ENCODE results near the gene VWA2.

Gene VWA2

DNA sequence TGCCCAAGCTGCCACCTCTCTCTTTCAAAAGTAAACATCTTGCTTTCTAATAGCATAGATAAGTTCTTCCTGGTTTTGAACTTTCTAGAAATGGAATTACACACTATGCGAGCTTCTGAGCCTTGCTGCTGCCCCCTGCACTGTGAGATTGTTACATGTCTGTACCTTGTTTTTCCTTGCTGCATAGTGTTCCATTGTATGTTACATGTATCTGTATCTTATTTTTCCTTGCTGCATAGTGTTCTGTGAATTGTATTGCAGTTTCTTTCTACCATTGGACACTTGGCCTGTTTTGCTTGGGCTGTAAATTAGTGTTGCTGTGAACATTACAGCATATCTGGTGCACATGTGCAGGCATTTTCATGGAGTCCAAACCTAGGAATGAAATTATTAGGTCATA is 24.0 kb upstream of the VWA2 start:
- no peaks in the 10 kb centered on the region for H3K4me1 ChIP-seq
- no peaks in the 10 kb centered on the region for H3K9me3 ChIP-seq (ENCODE audit: control insufficient read depth, low read length)
- TF ChIP-seq, protein P1, sequence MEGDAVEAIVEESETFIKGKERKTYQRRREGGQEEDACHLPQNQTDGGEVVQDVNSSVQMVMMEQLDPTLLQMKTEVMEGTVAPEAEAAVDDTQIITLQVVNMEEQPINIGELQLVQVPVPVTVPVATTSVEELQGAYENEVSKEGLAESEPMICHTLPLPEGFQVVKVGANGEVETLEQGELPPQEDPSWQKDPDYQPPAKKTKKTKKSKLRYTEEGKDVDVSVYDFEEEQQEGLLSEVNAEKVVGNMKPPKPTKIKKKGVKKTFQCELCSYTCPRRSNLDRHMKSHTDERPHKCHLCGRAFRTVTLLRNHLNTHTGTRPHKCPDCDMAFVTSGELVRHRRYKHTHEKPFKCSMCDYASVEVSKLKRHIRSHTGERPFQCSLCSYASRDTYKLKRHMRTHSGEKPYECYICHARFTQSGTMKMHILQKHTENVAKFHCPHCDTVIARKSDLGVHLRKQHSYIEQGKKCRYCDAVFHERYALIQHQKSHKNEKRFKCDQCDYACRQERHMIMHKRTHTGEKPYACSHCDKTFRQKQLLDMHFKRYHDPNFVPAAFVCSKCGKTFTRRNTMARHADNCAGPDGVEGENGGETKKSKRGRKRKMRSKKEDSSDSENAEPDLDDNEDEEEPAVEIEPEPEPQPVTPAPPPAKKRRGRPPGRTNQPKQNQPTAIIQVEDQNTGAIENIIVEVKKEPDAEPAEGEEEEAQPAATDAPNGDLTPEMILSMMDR (IDR thresholded peaks at IDR 0.05) = no peak

DNA sequence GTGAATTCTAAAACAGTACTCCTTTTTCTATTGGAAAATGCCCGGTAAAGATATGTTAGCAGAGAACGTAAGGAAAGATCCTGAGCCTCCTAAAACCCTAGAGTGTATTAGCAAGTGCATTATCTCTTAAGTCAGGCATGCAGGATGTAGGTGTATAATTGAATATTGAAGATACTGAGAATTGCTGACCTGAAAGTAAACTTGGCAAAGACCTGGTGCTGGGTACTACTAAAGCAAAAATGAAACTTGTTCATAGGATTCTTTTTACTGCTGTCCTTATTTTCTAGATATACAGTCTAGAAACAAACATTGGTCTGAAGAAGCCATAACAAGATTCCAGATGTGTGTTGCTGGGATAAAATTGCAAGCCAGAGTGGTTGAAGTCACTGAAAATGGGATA is 18.8 kb upstream of the VWA2 start:
- TF ChIP-seq, protein P1 (IDR thresholded peaks at IDR 0.05) = no peak

More for the DNA sequence above, 24.0 kb upstream of the VWA2 start:
- Histone ChIP-seq H2AFZ (no peak overlapping the region), H3K4me2 (ENCODE audit: low read length) (no peak overlapping the region), H3K79me2 (no peaks in the 10 kb centered on the region), H3K36me3 (ENCODE audit: control insufficient read depth, insufficient read depth, low read length) (no peaks in the 10 kb centered on the region), H3K27ac (no peak overlapping the region), H3K27me3 (ENCODE audit: control insufficient read depth, insufficient read depth, low read length) (no peaks in the 10 kb centered on the region), H3K9ac (no peak overlapping the region), H3K4me3 (ENCODE audit: low read depth, low read length) (no peak overlapping the region)

DNA sequence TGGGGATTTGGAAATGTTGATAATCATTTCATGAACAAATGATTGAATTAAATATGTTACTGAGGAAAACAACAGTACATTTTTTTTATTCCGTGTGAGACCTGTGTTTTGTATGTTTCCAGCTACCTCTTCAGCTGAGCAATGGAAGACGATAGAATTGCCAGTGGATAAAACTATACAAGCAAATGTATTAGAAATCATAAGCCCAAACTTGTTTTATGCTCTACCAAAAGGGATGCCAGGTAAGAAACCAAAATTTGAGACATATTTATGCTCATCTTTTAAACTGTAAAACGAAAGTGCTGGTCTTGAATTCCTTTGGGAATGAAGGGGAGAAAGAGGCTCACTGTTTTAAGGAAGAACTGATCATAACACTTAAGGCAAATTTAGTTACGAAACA is 17.8 kb upstream of the VWA2 start:
- H3K4me1 ChIP-seq = no peaks in the 10 kb centered on the region
- no peak overlapping the region for H3K4me2 ChIP-seq (ENCODE audit: low read length)
- no peaks in the 10 kb centered on the region for H3K9me3 ChIP-seq (ENCODE audit: control insufficient read depth, low read length)

More for the DNA sequence above, 18.8 kb upstream of the VWA2 start:
- Histone ChIP-seq H3K4me2 (ENCODE audit: low read length) (no peak overlapping the region), H3K4me3 (ENCODE audit: low read depth, low read length) (no peak overlapping the region), H3K79me2 (no peaks in the 10 kb centered on the region), H3K27me3 (ENCODE audit: control insufficient read depth, insufficient read depth, low read length) (no peaks in the 10 kb centered on the region), H3K27ac (no peak overlapping the region), H3K9ac (no peak overlapping the region), H3K9me3 (ENCODE audit: control insufficient read depth, low read length) (no peaks in the 10 kb centered on the region), H3K36me3 (ENCODE audit: control insufficient read depth, insufficient read depth, low read length) (no peaks in the 10 kb centered on the region), H3K4me1 (no peaks in the 10 kb centered on the region), H2AFZ (no peak overlapping the region)

GRCh38 chr10:114223066-114223465 is 16.0 kb upstream of the VWA2 start:
- Histone ChIP-seq H3K79me2 (no peaks in the 10 kb centered on the region), H2AFZ (no peak overlapping the region), H3K27me3 (ENCODE audit: control insufficient read depth, insufficient read depth, low read length) (no peaks in the 10 kb centered on the region), H3K9ac (no peak overlapping the region), H3K4me2 (ENCODE audit: low read length) (no peak overlapping the region), H3K4me3 (ENCODE audit: low read depth, low read length) (no peak overlapping the region), H3K9me3 (ENCODE audit: control insufficient read depth, low read length) (no peaks in the 10 kb centered on the region), H3K27ac (no peak overlapping the region), H3K36me3 (ENCODE audit: control insufficient read depth, insufficient read depth, low read length) (no peaks in the 10 kb centered on the region), H3K4me1 (no peaks in the 10 kb centered on the region)
- TF ChIP-seq, protein P1 (IDR thresholded peaks at IDR 0.05) = no peak

More for the DNA sequence above, 17.8 kb upstream of the VWA2 start:
- Histone ChIP-seq H3K79me2 (no peaks in the 10 kb centered on the region), H3K27me3 (ENCODE audit: control insufficient read depth, insufficient read depth, low read length) (no peaks in the 10 kb centered on the region), H3K4me3 (ENCODE audit: low read depth, low read length) (no peak overlapping the region), H3K27ac (no peak overlapping the region), H2AFZ (no peak overlapping the region), H3K9ac (no peak overlapping the region), H3K36me3 (ENCODE audit: control insufficient read depth, insufficient read depth, low read length) (no peaks in the 10 kb centered on the region)
- TF ChIP-seq, protein P1 (IDR thresholded peaks at IDR 0.05) = no peak

DNA sequence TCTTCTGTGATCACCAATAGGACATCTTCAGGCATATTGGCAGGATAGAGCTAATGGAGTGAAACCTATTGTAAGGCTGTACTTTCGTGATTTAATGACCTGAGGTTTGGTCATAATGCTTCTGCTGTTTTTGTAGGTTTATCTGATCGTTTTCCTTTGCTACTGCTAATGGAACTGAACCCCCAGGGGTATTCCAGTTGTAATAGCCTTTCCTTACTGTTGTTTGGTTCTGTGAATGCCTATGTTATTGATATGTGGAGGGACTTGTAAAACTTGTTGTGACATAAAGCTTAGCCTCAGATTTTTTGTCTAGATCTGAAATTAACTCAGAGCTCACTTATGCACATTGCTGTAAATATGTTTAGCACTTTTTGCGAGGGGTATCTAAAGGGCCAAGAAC is 10.9 kb upstream of the VWA2 start:
- Histone ChIP-seq H3K79me2 (no peaks in the 10 kb centered on the region), H2AFZ (no peak overlapping the region), H3K27me3 (ENCODE audit: control insufficient read depth, insufficient read depth, low read length) (no peaks in the 10 kb centered on the region), H3K27ac (no peak overlapping the region), H3K4me2 (ENCODE audit: low read length) (no peak overlapping the region), H3K4me1 (no peaks in the 10 kb centered on the region), H3K9ac (no peak overlapping the region), H3K9me3 (ENCODE audit: control insufficient read depth, low read length) (no peaks in the 10 kb centered on the region), H3K4me3 (ENCODE audit: low read depth, low read length) (no peak overlapping the region), H3K36me3 (ENCODE audit: control insufficient read depth, insufficient read depth, low read length) (no peaks in the 10 kb centered on the region)
- TF ChIP-seq, protein P1 (IDR thresholded peaks at IDR 0.05) = no peak
